NCI-H2107 treated with DMSO at 0.1 percent for 48 hours (cell line): ENCODE results near the gene MIR17HG.
"Not testable (repeated sequence)": the region's sequence is repeated elsewhere in the genome, so short reads cannot be mapped to it uniquely, and the experiment has no call there.

Source experiments
- DNase-seq: peaks from one replicate; lab custom pipeline; 2025; ENCODE audit not compliant: unreplicated experiment; lab: John Stamatoyannopoulos, UW

The MIR17HG gene

DNA sequence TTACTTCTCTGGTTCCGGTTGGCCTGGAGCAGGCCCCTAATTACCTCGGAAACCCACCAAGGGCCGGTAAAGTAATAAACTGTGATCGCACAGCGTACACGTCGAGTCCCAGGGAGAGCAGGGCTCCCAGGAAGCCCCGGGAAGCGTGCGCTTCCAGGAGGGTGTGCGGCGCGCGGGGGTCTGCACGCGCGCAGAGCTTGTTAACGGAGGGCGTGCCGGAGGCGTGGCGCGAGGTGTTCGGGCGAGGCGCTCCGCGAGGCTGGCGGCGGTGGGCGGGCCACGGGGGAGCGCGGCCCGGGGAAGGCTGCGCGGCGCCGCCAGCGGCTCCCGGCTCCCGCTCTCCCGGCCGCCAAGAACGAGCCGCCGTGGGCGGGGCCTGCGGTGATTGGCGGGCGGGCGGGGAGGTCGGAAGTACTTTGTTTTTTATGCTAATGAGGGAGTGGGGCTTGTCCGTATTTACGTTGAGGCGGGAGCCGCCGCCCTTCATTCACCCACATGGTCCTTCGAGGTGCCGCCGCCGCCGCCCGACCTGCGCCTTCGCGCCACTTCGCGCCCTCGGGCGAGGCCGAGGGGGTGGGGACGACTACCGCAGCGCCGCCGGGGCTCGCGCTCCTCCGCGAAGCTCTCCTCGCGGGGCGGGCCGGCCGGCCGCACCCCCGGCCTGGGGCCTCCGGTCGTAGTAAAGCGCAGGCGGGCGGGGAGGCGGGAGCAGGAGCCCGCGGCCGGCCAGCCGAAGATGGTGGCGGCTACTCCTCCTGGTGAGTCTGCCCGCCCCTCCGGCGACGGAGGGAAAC is at the start of gene MIR17HG:
TSS of gene MIR17HG (plus strand) at position 486 of the 794 bp plus-strand sequence.
- peak; percentile 84 for DNase-seq

DNA sequence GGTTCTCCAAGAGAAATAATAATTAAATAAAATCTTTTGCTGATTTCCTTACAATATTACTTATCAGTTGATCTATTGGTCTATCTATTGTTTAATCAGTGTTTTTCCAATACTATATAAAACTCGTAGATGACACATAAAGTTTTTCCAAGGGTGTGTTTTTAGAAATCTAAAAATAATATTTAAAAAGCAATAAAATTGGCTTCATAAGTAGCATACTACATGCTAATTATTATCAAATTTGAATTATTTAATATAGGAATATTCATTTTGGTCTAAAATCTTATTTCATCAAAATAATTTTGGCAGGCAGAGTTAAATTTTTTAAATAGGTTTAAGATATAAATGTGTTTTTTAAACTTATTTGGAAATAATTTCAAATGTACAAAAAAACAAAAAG is 49.4 kb upstream of the MIR17HG start:
- no peak for DNase-seq

DNA sequence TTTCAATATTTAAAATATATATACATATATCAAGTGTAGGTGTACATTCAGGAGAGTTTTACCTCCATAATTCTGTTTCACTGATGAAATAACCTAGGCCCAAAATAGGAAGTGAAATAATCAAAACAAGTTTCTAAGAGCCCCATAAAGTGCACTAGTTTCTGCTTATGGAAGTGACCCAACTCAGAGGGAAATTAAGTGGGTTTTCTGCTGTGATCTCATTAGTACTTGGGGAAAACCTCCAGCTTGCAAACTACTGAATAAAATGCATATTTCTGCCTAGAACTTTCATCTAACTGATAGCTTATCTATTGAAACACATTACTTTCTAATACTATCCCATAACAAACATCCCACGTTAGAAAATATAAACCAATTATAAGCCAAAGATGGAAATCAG is 45.4 kb upstream of the MIR17HG start:
- no peak for DNase-seq

DNA sequence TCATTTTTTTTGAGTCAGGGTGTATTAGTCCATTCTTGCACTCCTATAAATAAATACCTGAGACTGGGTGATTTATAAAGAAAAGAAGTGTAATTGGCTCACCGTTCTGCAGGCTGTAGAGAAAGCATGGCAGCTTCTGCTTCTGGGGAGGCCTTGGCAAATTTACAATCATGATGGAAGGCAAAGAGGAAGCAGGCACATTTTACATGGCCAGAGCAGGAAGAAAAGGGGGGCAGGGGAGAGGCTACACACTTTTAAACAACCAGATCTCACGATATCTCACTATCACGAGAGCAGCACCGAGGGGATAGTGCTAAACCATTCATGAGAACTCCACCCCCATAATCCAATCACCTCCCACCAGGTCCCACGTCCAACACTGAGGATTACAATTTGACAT is 44.5 kb upstream of the MIR17HG start:
- DNase-seq, result no peak

DNA sequence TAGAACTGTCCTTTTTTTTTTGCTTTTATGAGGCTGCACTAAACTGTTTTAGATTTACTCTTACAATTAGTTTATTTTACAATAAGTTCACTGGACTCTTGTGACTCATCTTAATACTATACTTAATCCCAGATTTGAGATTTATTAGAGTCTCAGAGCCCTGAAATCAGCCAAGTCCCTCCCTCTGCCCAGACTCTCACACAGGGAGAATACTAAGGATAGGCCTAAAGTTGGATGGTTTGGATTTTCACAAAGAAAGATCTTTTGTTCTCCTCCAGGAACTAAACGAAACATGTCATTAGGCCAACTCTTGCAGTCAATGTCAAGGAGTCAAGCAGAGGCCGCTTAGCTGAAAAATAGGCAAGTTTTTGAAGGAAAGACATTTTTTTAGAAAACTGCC is 42.7 kb upstream of the MIR17HG start:
- DNase-seq, result no peak

DNA sequence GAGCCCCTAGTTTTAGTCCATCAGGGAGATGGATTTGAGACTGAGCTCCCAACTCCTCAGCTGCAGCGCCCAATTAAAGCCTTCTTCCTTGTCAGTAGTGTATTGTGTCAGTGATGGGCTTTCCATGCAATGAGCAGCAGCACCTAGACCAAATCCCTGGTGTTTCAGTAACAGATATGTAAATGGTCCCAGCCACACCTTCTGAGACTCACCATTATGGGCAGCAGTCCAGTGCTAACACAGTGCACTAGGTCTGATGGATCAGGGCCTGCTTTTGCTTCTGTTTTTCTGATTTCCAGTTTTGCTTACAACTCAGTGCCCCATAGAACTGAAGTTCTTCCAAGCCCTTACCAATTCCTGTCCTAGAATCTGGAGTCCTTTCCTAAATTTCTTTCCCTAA is 41.8 kb upstream of the MIR17HG start:
- DNase-seq, result no peak

DNA sequence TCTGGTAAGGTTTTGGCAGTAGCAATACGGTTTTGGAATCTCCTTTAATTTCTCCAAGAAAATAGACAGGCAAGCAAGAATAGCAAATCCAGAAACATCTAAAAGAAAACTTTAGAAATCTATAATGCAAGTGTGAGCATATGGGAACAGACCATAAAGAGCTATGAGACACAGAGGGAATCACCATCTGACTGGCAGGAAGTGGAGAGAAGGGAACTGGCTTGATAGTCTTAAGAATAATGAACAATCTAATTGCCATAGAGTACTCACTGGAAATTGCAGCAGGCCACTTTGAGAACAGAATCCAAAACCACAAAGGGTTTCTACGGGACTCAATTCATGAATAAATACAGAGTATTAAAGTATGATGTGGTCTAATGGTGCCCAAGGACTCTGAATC is 39.6 kb upstream of the MIR17HG start:
- DNase-seq, result no peak

DNA sequence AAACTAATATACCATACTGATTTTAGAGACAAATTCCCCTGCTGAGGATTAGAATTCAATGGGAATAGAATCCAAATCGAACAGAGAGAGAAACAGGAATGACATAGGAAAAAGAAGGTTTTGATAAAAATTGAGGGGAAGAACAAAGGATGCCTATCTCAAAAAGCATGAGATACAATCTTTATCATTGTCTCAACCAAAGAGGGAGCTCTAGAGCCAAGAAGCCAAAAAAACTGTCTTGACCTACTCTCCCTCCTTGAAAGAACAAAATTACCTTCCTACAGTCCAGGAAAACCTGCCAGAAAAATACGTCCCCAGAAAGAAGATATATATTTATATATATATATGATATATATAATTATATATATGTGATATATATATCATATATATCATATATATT is 39.2 kb upstream of the MIR17HG start:
- no peak for DNase-seq

DNA sequence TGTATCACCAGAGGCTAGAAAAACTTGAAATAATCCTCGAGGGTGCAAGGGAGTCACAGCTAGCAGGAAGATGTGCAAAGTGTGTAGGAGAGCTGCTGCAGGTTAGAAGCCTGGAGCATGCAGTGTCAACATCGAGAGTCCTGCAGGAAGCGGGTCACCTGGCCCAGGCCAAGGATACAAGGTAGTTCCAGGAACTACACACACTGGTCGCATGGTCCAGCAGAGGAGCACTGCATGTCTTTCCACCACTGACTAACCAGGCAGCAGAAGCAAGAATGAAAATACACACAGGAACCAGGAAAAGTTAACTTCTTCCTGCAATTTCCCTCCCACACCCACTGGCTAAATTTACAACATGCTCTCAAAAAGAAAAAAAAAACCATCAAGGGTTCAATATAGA is 36.0 kb upstream of the MIR17HG start:
- no peak for DNase-seq

DNA sequence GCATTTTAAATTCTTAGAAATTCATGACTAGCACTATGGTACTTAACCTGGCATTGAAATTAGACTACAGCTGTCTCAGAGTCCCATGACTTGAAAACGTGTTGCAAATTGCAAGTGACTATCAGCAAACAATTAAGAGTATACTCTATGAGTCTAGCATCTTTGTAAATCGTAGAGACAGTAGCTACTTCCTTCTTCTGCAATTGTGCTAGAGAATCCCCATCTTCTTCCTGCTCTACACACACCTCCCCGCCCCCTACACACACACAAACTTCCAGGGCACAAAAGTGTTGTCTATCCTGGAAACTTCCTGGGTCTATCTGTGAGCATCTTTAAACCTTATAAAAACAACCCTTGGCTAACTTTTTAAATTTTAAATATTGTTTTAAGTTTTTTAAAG is 35.2 kb upstream of the MIR17HG start:
- DNase-seq, result no peak

DNA sequence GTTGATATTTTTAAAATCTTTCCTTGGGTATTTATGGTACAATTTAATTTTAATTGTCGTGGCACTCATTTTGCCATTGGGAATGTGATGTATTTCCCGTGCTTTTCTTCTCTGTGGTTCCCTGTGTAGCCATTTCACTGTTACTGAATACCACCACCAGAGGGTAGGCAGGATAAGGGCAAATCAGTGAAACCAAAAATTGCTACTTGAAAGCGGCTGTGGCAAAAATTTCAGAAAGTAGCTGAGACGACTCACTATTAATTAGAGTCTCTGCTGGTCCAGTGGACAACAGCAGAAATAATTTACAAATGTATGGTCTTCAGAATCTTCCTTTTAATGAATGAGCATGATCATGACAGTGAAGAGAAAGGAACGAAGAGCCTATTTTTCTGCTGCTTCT is 34.4 kb upstream of the MIR17HG start:
- no peak for DNase-seq

DNA sequence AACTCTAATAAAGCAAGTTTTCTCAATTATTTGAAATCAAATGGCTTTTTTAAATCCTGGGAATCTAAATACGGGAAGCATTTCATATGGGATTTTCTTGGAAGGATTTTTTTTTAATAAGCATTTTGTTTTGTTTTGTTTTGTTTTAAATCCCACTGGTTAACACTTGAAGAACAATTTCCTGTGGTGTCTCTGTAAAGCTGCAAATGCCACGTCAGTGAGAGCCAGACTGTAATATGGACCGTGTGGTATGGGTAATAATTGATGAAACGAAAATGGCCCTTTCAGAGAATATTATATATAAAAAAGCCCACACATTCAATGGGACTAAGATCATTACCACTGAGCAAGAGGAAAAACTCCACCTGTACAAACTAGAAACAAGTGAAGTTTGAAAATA is 33.9 kb upstream of the MIR17HG start:
- DNase-seq, result no peak

DNA sequence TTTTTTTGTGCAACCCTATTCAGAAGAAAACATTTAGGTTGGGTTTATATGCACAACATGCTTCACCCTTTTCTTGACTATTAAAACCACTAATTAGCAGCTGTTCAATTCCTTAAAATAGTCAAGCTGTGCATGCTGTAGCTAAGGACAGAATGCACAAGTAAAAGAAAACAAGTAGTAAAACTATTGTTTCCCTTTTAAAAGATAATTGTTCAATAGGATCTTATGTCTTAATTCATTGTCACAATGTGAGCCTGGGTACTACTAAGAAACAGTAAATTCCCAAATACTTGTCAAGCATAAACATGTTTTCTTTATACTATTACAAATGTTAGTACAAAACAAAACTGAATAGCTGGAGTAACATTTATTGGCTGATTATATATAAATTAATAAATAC is 32.6 kb upstream of the MIR17HG start:
- DNase-seq, result no peak

DNA sequence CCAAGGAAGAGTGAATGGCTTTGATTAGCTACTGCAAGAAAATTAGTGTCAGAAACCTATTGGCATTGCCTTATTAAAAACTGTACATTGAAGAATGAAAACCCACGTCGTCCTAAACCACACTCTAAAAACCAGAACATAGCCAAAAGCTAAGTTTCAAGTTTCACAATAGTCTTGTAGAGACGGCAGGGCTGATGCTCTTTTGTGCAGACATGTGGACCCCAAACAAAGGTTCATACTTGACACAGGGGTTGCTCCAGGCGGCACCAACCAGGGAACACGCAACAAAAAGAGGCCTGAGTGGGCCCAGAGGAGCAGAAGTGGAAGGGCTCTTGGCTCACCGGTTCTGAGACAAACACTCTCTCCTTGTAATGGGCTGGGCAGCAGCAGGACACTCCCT is 28.6 kb upstream of the MIR17HG start:
- DNase-seq, result no peak

DNA sequence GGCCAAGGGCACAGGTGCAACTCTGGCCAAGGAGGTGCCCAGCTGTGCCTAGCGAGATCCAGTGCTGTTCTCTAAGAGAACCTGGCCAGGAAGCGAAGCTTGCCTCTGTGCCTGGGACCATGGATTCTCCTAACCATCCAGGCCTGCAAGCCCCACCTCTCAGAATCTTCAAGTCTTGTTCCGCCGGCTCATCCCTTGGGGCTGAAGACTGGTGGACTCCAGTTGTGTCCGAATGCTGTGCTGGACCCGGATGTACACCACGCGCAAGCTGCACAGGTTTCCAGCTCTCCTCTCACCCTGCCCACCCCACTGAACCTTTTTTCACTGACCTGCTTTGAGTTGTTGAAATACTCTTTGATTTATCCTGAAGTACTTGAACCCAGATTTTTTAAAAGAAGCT is 27.5 kb upstream of the MIR17HG start:
- DNase-seq, result no peak

DNA sequence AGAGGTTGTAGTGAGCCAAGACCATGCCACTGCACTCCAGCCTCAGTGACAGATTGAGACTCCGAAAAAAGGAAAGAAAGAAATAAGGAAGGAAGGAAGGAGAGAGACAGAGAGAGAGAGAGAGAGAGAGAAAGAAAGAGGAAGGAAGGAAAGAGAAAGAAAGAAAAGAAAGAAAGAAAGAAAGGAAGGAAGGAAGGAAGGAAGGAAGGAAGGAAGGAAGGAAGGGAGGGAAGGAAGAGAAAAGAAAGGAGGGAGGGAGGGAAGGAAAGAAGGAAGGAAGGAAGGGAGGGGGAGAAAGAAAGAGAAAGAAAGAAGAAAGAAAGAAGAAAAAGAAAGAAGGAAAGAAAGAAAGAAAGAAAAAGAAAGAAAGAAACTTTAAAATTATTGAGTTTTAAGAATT is 26.5 kb upstream of the MIR17HG start:
- DNase-seq, result not testable (repeated sequence)

DNA sequence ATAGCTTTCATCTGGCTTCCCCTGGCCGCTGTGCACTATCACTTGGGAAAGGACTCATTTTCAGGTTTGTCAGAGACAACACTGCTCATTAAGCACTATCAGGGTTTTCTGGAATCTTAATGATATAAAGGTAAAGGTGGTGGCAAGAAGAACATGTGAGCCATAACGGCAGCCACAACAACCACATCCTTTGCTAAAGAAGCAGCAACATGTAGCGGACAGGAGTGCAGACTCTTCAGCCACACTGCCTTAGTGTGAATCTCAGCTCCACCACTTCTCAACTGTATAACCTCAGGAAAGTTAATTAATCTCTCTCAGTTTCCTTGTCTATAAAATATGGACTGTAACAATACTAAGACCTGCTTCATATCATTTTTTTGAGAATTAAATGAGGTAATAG is 24.1 kb upstream of the MIR17HG start:
- DNase-seq, result no peak

DNA sequence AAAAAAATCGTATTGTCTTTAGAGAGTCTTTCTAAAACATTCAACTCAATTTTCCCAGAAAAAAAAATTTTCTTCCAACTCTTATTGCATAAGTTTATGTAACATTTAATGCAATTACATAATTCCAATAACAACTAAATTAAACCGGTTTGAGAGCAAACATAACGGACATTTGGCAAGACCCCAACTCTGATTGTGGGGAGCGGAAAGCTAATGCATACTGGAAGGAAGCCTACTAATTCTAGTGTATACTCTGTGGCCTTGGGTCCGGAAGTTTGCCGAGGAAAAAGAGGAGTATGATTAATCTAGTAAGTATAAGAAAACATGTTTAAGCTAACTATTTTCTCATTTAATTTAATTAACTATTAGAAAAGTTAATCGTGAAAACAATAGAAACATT is 21.3 kb upstream of the MIR17HG start:
- no peak for DNase-seq

DNA sequence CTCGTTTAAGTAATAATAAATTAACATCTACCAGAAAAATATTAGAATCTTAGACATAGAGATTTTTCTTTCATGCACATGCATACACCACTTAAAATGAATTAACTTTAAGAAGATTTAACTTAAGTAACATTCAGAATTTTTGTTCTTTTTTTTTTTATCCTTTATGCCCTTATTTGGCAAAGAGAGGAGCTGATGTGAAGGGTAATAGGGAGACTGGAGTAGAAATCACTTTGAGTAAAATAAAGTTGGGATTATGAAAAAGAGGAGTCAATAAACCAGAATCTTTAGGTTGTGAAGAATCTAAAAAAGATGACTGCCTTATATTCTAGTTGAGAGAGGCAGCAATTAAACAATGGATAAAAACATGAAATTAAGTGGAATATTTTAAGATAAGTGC is 18.8 kb upstream of the MIR17HG start:
- DNase-seq, result no peak

DNA sequence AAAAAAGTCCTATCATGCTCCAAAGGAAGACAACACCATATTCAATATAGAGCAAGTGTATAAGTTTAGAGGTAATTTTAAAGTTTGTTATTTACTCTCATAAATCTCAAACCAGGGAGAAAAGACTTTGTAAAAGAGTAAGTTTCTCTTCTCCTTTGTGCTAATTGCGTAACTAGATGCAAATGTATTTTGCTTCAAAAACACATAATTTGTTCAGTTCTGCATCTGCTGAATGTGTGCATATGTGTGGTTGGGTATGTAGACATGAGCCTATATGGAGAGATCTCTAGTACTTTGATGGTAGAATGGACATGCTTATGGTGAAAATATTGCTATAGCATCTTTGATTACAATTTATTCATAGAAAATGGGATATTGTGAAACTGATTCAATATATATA is 17.8 kb upstream of the MIR17HG start:
- no peak for DNase-seq

DNA sequence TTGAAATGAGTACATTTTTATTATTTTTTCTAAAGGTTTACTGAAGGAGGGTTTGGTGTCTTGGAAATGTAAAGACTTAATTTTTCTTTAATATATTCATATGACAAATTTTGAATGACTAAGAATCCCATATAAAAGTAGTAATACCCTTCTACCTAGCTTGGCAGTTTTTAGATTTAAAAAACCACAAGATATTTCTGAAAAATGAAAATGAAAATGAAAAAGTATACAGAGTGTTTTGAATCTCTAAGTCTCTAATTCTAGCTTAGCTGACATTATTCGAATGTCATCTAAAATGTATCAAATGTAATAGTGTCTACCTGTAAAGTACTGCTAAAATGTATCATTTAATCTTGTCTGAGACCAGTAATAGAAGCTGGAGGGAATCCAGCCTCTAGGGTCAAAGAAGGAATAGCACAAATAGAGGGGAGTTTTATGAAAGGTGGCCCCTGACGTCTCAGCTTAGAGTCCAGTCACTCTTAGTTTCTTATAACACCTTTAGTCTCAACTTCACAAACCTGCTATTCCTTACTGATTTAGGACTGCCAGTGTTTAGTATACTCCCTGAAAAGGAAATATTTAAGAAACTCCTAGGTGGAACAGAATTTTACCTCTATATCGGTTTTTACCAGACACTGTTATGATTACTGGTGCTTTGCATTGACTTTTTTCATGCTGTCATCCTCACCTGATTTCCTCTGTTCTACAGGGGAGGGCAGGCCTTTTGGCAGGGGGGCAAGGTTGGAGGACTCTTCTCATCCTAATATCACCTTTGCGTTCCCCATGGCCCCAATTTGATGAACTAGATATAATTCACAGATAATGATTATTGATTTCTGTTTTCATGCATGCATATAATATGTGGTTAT is 16.2 kb upstream of the MIR17HG start:
- DNase-seq, result no peak

DNA sequence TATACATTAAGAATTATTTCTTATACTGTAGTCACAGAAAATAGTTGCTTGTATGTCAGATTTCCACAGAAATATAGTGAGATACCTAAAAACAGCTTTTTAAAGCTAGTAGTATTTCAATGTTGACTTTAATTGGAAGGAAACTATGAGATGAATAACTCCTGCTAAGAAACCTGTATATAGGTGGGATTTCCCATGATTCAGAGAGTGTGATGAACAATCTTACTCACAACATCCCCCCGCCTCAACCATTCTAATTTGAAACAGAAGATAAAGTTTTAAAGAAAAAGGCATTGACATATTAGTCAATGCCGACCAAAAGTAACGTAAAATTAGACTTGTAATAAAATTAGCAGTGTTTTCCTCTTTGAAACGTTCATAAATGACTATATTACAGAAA is 1.4 kb upstream of the MIR17HG start:
- no peak for DNase-seq

DNA sequence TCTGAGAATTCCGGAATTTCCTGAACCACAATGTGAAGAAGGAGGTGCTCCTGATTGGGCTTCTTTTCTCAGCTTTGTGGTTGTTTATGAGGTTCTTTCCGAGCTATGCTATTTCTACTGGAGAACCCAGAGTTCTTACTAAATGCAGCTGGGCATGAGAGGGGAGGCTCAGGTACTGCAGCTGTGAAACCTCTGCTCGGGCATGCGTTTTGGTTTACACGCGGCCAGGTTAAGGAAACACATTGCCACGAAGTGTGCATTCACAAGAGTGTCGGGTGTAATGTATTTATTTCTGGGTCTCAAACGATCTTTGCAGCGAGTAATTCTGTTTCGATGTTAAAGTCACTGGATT is 661 bp upstream of the MIR17HG start:
- no peak for DNase-seq
